Fibroblast of the aortic adventitia (primary cell): ENCODE measurements around the gene SLC15A5. TPM values are rescaled to one million over a fixed set of nuclear protein-coding genes. Genes with fewer than 3 reads are reported as not detected.

Experiments
- DNase-seq: peaks from one replicate; pipeline ENCODE4 v3.0.0-alpha.2; 2010; ENCODE audit warnings: low read depth
- H3K4me3 ChIP-seq: 2 replicates; pipeline ENCODE4 v1.5.1; 2011; ENCODE audit warnings: low read depth, mild to moderate bottlenecking, control low read depth, low read length, moderate library complexity
- CTCF ChIP-seq: IDR thresholded peaks from 2 replicates; pipeline ENCODE4 v1.5.1; 2011; ENCODE audit warnings: mild to moderate bottlenecking, low read length, control low read depth, inconsistent platforms; ENCODE audit not compliant: insufficient read depth
- total RNA-seq: library from RNA; depleted of rRNA; stranded (reverse); fragments of >200 nt; gene quantifications from 2 replicates; pipeline ENCODE4 v1.2.3, GENCODE V29; 2012; ENCODE audit warnings: low replicate concordance

Gene SLC15A5
- total RNA-seq, 1 donor: not detected

GRCh38 chr12:16175840-16176239 lies 101.6 kb downstream of the SLC15A5 start:
- DNase-seq: no peak
- no peak overlapping the region for H3K4me3 ChIP-seq
- TF ChIP-seq CTCF: no peak

GRCh38 chr12:16174282-16174681 lies 103.2 kb downstream of the SLC15A5 start:
- DNase-seq: no peak
- no peak overlapping the region for H3K4me3 ChIP-seq
- no peak for TF ChIP-seq CTCF

DNA sequence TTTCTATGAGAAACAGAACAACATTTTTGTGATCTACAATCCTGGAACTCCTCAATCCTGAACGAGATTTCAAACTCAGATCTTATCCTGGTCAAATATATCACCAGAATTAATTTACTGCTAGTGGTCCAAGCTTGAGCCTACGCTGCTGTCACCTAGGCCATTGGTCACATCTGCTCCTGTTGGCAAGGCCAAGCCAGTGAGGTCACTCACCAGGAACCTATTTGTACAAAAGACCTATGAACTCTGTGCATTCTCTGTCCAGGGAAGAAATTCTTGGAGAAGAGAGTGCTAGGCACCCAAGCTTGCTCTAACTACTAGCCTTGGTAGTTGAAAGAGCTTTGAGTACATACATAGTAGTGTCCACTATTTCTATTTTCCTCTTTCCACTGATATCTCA lies 106.1 kb downstream of the SLC15A5 start:
- no peak for DNase-seq
- H3K4me3 ChIP-seq: no peak overlapping the region
- TF ChIP-seq CTCF: no peak

DNA sequence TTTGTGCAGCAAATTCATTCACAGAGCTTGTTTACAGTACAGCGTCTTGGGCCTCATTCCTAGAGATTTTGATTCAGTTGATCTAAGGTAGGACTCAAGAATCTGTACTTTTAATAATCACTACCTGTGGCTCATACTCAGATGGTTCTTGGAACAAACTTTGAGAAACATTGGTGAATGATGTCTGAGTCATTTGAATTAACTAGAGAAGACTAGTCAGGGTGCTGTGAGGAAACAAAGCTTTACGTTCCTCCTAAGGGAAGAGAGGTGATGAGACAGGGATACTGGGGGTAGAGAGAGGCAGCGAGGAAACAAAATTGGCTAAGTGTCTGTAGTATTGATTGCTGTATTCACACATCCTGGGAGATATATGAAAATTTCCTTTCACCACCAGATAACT lies 109.4 kb downstream of the SLC15A5 start:
- no peak overlapping the region for H3K4me3 ChIP-seq
- no peak for DNase-seq
- TF ChIP-seq CTCF: no peak

DNA sequence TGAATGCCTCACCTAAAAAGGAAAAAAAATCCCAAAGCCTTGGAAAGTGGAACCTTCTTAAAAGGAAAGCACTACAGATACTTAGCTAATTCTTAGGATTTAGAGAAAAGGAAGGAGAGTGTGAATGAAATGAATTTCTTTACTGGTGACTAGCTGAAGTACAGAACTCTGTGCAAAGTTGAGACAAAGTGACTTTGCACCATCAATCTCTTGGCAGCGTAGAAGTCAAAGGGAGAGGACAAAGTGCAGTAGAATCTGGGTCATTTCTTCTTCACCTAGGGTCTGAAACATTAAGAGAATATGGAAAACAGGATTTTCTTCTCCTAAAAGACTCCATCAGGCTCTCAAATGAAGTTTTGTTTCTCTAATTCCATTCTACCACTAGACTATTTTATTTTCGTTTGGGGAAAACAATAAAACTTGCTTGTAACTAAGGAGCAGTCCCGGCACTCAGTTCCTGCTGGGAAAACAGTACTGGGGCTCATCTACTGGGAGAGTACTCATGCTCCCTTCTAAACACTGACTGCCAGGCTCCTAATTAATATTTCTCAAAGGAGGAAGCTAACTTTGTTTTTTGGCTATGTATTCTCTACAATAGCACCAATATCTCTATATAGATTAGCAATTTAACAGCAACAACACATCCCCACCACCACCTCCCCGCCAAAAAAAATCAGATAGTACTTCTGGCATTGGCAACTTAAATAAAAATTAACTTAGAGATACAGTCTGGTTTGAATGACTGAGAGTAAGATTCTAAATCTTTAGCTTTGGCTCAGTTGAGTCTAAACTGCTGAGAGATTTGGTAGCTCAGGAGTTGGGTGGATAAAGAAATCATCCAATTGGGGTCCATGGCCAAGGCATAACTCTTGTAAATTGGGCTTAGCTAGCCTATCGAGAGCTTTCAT lies 110.7 kb downstream of the SLC15A5 start:
- TF ChIP-seq CTCF: no peak
- no peak overlapping the region for H3K4me3 ChIP-seq
- DNase-seq: no peak

GRCh38 chr12:16165506-16165905 lies 112.0 kb downstream of the SLC15A5 start:
- peak; percentile 59 for TF ChIP-seq CTCF
- no peak overlapping the region for H3K4me3 ChIP-seq
- peak; percentile 75 for DNase-seq
